CD4-positive, alpha-beta T cell treated with Interleukin-17A for 1 hour (primary cell): ENCODE measurements around the gene ITGB1.
"Not testable (repeated sequence)": the region's sequence is repeated elsewhere in the genome, so short reads cannot be mapped to it uniquely, and the experiment has no call there.

Source experiments
- DNase-seq: peaks from one replicate; pipeline ENCODE4 v3.0.0-alpha.2; 2020

Gene ITGB1

DNA sequence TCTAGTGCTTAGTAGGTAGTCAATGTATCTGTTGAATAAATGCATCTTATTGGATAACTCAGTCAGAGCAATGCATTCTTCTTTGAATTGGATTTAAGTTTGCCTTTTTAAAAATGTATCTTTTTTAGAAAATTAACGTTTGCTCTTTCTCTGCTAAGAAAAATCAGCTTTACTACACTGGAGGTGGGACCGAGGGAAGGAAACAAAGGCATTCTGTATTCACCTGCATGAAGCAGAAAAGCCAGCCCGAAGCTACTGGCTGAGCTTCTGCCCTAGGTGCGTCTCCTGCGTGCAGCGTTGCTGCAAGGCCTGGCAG lies 22.2 kb upstream of the ITGB1 start:
- no peak for DNase-seq

DNA sequence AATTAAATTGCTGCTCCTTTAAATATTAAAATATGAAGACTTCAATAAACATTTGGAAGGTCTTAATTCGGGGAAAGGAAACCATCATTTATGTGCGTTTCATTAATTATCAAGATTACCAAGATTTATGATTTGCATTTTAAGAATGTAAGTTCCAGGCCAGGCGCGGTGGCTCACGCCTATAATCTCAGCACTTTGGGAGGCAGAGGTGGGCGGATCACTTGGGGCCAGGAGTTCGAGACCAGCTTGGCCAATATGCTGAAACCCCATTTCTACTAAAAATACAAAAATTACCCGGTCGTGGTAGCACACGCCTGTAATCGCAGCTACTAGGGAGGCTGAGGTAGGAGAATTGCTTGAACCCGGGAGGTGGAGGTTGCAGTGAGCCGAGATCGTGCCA lies 21.7 kb upstream of the ITGB1 start:
- not testable (repeated sequence) for DNase-seq

GRCh38 chr10:32979041-32979440 lies 21.0 kb upstream of the ITGB1 start:
- DNase-seq, result no peak

GRCh38 chr10:32977846-32978809 lies 20.1 kb upstream of the ITGB1 start:
- DNase-seq, result not testable (repeated sequence)

DNA sequence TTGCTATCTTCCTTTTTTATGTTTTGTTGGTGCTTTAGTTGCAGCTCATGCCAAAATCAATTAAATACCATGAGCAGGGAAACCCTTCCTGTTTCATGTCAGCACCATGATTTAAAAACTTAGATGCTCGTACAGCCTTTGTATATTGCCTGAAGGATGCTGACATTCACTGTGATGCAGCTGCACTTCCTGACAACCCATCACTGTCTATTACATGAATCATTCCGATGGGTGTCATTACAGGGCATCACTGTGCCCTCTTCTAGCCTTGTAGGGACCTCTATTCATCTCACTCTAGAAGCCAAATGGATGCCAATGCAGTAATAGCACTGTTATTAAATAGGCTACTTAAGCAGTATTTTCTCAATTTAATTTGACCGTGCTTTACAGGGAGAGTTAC lies 18.3 kb upstream of the ITGB1 start:
- no peak for DNase-seq

GRCh38 chr10:32972929-32973328 lies 14.9 kb upstream of the ITGB1 start:
- no peak for DNase-seq

DNA sequence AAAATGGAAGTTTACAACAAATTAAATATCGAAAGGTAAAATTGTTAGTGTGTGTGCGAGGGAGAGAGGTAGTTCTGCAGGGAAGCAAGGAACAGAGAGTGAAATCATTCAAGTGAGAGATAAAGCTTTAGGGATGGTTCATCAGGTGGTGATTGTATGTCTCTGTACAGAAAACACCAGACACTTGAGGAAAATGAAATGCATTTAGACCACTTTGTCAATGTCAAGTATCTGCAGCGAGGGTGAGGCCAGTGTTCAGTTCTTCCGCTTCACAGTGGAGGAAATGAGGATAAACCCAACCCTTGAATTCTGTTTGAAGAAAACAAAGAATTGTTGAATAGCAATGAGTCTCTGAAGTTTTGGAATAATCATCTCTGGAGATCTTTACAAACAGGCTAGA lies 14.4 kb upstream of the ITGB1 start:
- DNase-seq, result no peak

DNA sequence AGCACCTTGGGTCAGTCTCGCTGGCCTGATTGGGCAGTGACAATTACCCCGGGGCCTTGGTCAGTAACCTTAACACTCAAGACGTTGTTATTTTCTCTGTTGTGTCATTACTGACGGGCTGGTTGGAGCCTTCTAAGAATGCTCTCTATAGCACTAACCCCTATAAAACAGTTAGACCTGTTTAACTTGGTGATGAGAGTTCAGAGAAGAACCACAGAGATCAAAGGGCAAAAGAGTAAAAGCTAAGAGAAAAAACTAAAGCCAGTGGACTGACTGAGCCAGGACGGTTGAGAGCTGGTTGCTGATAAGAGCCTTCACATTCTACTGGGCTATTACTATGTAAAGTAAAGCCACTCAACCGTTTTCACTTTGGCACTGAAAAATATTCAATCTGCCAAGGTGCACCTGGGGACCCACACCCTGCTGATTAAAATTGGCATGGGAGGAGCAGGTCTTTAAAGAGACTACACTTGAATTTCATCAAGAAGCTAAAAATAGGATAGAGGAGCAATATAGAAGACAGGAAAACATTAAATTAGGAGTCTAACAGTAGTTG lies 13.6 kb upstream of the ITGB1 start:
- DNase-seq, result no peak

GRCh38 chr10:32970910-32971309 lies 12.9 kb upstream of the ITGB1 start:
- DNase-seq, result no peak

DNA sequence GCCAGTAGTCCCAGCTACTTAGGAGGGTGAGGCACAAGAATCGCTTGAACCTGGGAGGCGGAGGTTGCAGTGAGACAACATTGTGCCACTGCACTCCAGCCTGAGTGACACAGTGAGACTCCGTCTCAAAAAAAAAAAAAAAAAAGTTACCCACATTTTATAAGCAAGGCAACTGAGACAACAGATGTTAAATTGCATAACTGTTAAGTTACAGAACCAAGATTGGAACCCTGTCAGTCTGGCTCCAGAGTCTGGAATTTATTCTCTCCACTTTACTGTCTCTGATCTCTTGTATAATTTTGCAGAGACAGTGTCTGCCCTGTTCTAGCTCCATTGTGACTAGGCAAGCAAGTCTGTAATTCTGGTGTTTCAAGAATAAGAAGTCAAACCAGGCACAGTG lies 6.2 kb upstream of the ITGB1 start:
- DNase-seq, result no peak

- DNase-seq, result no peak
Measured at GRCh38 chr10:32963096-32963495, 5.1 kb upstream of the ITGB1 start.

- DNase-seq, result no peak
Measured at GRCh38 chr10:32962521-32962920, 4.5 kb upstream of the ITGB1 start.

- no peak for DNase-seq
Measured at GRCh38 chr10:32961895-32962369, 3.9 kb upstream of the ITGB1 start.

- DNase-seq, result no peak
Measured at GRCh38 chr10:32961343-32961894, 3.4 kb upstream of the ITGB1 start.

- no peak for DNase-seq
Measured at GRCh38 chr10:32960022-32960421, 2.0 kb upstream of the ITGB1 start.

DNA sequence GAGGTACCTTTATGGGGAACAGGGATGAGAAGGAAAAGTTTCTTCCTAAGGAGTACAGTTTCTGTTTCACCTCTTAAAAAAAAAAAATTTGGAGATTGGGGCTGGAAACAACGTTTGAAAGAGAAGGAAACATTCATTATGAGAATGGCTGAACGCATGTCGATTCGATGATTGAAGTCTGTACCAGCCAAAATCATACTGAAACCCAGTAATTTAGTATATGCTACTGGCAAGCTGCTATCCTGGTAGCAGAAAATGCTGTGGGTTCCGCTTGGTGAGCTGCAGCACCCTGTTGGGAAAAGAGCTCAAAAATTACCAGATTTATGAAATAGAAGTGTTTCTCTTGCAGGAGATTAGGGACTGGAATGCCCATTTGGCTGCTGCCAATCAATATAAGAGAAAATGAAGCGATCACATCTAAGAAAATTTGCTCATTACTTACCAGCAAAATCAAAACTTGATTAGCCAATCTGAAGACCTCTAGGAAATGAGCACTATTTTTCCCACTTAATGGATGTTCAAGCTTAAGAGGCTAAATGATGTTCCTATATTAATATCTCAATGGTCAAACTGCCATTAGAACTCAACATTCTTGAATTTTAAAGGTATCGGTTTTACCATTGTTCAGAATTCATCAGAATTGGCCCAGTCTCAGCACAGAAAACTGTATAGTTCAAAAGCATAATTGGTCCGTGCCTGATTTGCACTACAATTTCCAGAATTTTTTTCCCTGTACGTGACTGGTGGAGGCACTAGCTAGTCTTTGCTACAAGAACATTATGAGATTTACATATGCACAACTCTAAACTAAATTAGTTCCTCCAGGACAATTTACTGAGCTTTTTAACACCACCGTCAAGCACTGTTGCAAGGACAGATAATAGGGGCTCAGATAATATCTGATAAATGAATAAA lies 1.2 kb upstream of the ITGB1 start:
- no peak for DNase-seq

DNA sequence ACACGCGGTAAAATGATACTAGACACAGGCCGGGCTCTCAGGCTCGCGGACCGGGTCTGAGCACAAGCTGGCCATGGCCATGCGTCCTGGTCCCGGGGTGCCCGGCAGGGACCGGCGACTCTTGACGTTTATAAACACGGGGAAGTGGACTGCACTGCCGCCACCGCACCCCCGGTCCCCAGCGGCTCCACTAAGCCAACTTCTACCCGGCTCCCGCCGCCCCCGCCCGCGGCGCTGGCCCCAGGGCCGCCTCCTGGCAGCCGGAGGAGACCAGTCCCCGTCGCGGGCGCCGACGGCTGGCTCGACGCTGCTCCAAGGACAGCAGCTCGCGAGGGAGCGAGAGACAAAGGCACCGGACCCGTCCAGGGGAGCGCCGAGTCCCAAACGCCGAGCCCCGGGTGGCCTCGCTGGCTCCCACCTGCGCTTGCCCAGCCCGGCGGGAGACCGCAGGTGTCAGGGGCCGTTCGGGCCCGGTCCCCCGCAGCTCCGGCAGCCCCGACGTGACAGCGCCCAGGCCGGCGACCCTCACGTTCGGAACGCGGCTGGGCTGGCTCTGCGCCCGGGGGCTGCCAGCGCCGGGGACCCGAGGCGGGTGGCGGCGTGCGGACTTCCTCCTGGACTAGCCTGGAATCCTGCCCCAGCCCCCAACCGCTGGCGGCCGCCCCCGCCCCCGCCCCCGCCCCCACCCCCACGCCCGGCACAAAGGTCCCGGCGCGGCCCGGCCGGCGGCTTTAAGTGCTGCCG lies 517 bp downstream of the ITGB1 start:
- no peak for DNase-seq

DNA sequence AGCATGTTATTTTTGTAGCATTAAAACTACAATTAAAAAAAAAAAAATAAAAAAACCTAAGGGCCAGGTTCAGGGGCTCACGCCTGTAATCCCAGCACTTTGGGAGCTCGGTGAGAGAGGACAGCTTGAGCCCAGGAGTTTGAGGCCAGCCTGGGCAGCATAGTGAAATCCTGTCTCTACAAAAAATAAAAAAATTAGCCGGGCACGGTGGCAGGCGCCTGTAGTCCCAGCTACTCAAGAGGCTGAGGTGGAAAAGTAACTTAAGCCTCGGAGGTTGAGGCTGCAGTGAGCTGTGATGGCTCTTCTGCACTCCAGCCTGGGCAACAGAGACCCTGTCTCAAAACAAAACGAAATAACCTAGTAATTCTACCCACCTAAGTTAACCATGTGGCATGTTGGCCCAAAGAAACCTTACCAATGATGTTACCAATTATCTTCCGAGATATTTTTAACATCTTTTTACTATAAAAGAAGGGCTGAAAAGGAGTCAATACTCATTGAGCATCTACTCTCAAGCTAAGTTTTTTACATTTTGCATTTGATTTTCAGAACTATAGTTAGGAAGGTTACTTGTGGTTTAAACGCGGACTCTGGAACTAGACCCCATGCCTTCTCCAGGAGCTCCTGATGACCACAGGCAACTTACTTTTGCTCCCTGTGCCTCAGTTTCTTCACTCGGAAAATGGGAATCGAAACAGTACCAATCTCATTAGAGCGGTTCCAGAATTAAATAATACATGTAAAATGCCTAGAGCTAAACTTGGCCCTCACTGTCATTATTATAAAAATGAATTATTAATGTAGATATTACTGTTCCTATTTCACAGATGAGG lies 1.4 kb downstream of the ITGB1 start:
- DNase-seq, result no peak

DNA sequence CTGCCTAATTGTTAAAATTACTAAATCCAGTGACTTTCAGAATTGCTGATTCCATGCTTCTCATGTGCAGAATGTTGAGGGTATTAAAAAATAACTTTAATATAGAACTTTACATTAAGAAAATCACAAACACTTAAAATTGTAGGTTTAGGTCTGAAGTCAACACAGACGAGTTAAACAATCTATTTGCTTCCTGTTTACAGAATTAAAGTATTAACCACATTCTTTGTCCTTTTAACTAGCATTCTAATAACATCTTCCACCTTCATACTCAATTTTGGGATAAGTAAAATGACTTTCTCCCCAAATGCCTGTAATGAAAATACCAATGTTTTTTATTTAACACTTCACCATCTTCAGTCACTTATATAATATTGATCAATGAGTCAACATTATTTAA lies 2.2 kb downstream of the ITGB1 start:
- DNase-seq, result no peak

- no peak for DNase-seq
Measured at GRCh38 chr10:32955299-32955772, 2.7 kb downstream of the ITGB1 start.
